HG02943 (cell line): ENCODE measurements around the gene SMAD2.
"Not testable (repeated sequence)": the region's sequence is repeated elsewhere in the genome, so short reads cannot be mapped to it uniquely, and the experiment has no call there.

Experiments
- ATAC-seq: cut with Tn5 transposase; IDR thresholded peaks from one replicate; pipeline ENCODE4 v1.9.1; 2021; ENCODE audit warnings: mild to moderate bottlenecking, low read depth, moderate library complexity; ENCODE audit not compliant: unreplicated experiment

SMAD2 gene

GRCh38 chr18:47858607-47859006, 71.9 kb downstream of the SMAD2 start:
- no peak for ATAC-seq

- ATAC-seq, result no peak
Measured at GRCh38 chr18:47847635-47848034, 82.8 kb downstream of the SMAD2 start.

GRCh38 chr18:47846431-47846830, 84.0 kb downstream of the SMAD2 start:
- no peak for ATAC-seq

GRCh38 chr18:47844828-47845498, 85.5 kb downstream of the SMAD2 start:
- ATAC-seq, result no peak

GRCh38 chr18:47842836-47843235, 87.6 kb downstream of the SMAD2 start:
- no peak for ATAC-seq

GRCh38 chr18:47838396-47838795, 92.1 kb downstream of the SMAD2 start:
- ATAC-seq, result no peak

- ATAC-seq, result no peak
Measured at GRCh38 chr18:47832348-47832747, 98.1 kb downstream of the SMAD2 start.

- ATAC-seq, result no peak
Measured at GRCh38 chr18:47831351-47831750, 99.1 kb downstream of the SMAD2 start.

- no peak for ATAC-seq
Measured at GRCh38 chr18:47830772-47831171, 99.7 kb downstream of the SMAD2 start.

GRCh38 chr18:47829831-47830230, 100.6 kb downstream of the SMAD2 start:
- ATAC-seq, result no peak

GRCh38 chr18:47828031-47828430, 102.4 kb downstream of the SMAD2 start:
- not testable (repeated sequence) for ATAC-seq

GRCh38 chr18:47826157-47827074, 104.0 kb downstream of the SMAD2 start:
- ATAC-seq, result no peak

- no peak for ATAC-seq
Measured at GRCh38 chr18:47821314-47821713, 109.1 kb downstream of the SMAD2 start.

- no peak for ATAC-seq
Measured at GRCh38 chr18:47817795-47818077, 112.7 kb downstream of the SMAD2 start.

GRCh38 chr18:47817017-47817794, 113.3 kb downstream of the SMAD2 start:
- no peak for ATAC-seq

GRCh38 chr18:47815486-47816270, 114.8 kb downstream of the SMAD2 start:
- ATAC-seq, result no peak

GRCh38 chr18:47809420-47809819, 121.0 kb downstream of the SMAD2 start:
- no peak for ATAC-seq

- ATAC-seq, result no peak
Measured at GRCh38 chr18:47802802-47803201, 127.7 kb downstream of the SMAD2 start.

GRCh38 chr18:47801817-47802216, 128.6 kb downstream of the SMAD2 start:
- no peak for ATAC-seq

- ATAC-seq, result no peak
Measured at GRCh38 chr18:47800756-47801155, 129.7 kb downstream of the SMAD2 start.
